Liver (tissue), 3 donors: ENCODE data around the gene ROMO1.

Source experiments
- ATF3 ChIP-seq: IDR thresholded peaks from 2 replicates; pipeline ENCODE4 v1.6.1; 2016; ENCODE audit warnings: antibody characterized with exemption
- CTCF ChIP-seq: fragments of 150-350 bp; IDR thresholded peaks from 2 replicates; pipeline ENCODE4 v1.5.1; 2017; ENCODE audit warnings: improper control_type of control experiment, low read depth, low read length; ENCODE audit not compliant: missing input control
- FOXA1 ChIP-seq: IDR thresholded peaks from 2 replicates; pipeline ENCODE4 v1.6.1; 2016; ENCODE audit warnings: antibody characterized with exemption
- JUND ChIP-seq, 2 donors: IDR thresholded peaks; 2 replicates each; pipeline ENCODE4 v1.6.1; 2016; ENCODE audit warnings: antibody characterized with exemption in 2 of 2
- RAD21 ChIP-seq, 2 donors: IDR thresholded peaks; 2 replicates each; pipeline ENCODE4 v1.6.1; 2016; ENCODE audit warnings: antibody characterized with exemption in 2 of 2, mild to moderate bottlenecking in 2 of 2
- donor health status: healthy.
- donor health status: healthy.

GRCh38 chr20:35673884-35674283, 25.3 kb upstream of the ROMO1 start:
- TF ChIP-seq CTCF (no peak), ATF3 (no peak), RAD21 (IDR thresholded peaks at IDR 0.05) (no peak), JUND (IDR thresholded peaks at IDR 0.05) (no peak), FOXA1 (no peak)
